Right ventricle myocardium inferior (tissue), 1 donor: ENCODE measurements around the gene AMPD3. TPM values are rescaled to one million over a fixed set of nuclear protein-coding genes. Genes with fewer than 3 reads are reported as not detected.
A peak's percentile ranks its signal among the peaks of the same experiment; 100 is the strongest.

Experiments
- ATAC-seq: fragments of 200-7000 bp; cut with Tn5 transposase; one replicate; pipeline ENCODE4 v1.9.1; 2020; ENCODE audit warnings: mild to moderate bottlenecking, moderate library complexity
- DNase-seq: peaks from one replicate; pipeline ENCODE4 v3.0.0; 2021; ENCODE audit errors: missing footprints
- intact Hi-C: fragments of 100-400 bp; cut with DNase I; formaldehyde crosslinking; loops from one replicate; pipeline ENCODE4 v1.11.0; 2022
- total RNA-seq: library from RNA; stranded (reverse); fragmentation: NEBNext Ultra II Directional; extraction: Animal tissue kit (Norgen Biotek cat#: 25700); gene quantifications from one replicate; pipeline ENCODE4 v1.2.1, GENCODE V29; 2021
- donor health status: DM: no; HTN: yes; CAD: no; lungs with severe emphysema.

AMPD3 gene
- total RNA-seq, 1 donor from 2014 or later = 3.5 TPM

GRCh38 chr11:10515418-10515817 lies 60.4 kb downstream of the AMPD3 start:
- intact Hi-C loops = loop anchor here (2.0 to 10.0 kb wide), 3 partner anchors 111 to 219 kb away; no protein-coding TSS in a partner anchor
- ATAC-seq (no peak), DNase-seq (no peak)

- DNase-seq = no peak
- ATAC-seq = no peak
- intact Hi-C loops = loop anchor here (10.0 kb wide), 2 partner anchors 113 to 137 kb away; no protein-coding TSS in a partner anchor
Measured at GRCh38 chr11:10518123-10518522, 63.1 kb downstream of the AMPD3 start.

- intact Hi-C loops = loop anchor here (10.0 kb wide), 2 partner anchors 114 to 136 kb away; no protein-coding TSS in a partner anchor
- no peak for ATAC-seq
- no peak for DNase-seq
Measured at GRCh38 chr11:10518891-10519290, 63.8 kb downstream of the AMPD3 start.

GRCh38 chr11:10519630-10520029 lies 64.6 kb downstream of the AMPD3 start:
- intact Hi-C loops = loop anchor here (10.0 kb wide), 2 partner anchors 115 to 135 kb away; no protein-coding TSS in a partner anchor
- DNase-seq (no peak), ATAC-seq (no peak)

GRCh38 chr11:10520562-10520961 lies 65.5 kb downstream of the AMPD3 start:
- no peak for DNase-seq
- no peak for ATAC-seq
- intact Hi-C loops = no loop called here

GRCh38 chr11:10522276-10522675 lies 67.2 kb downstream of the AMPD3 start:
- ATAC-seq = no peak
- no peak for DNase-seq
- intact Hi-C loops = no loop called here

- no peak for ATAC-seq
- DNase-seq = no peak
- intact Hi-C loops = no loop called here
Measured at GRCh38 chr11:10522921-10523320, 67.9 kb downstream of the AMPD3 start.

GRCh38 chr11:10524471-10524870 lies 69.4 kb downstream of the AMPD3 start:
- ATAC-seq (no peak), DNase-seq (no peak)
- intact Hi-C loops = no loop called here

- ATAC-seq = no peak
Measured at GRCh38 chr11:10526974-10527918, 72.2 kb downstream of the AMPD3 start.

GRCh38 chr11:10528121-10528520 lies 73.1 kb downstream of the AMPD3 start:
- intact Hi-C loops = no loop called here
- DNase-seq (no peak), ATAC-seq (no peak)

More at GRCh38 chr11:10526974-10527918, 72.2 kb downstream of the AMPD3 start:
- no peak for DNase-seq
- intact Hi-C loops = no loop called here

GRCh38 chr11:10529279-10529678 lies 74.2 kb downstream of the AMPD3 start:
- intact Hi-C loops = no loop called here
- DNase-seq = no peak
- no peak for ATAC-seq

- ATAC-seq (no peak), DNase-seq (no peak)
- intact Hi-C loops = no loop called here
Measured at GRCh38 chr11:10532526-10532925, 77.5 kb downstream of the AMPD3 start.

GRCh38 chr11:10533323-10533722 lies 78.3 kb downstream of the AMPD3 start:
- DNase-seq = no peak

GRCh38 chr11:10534316-10534715 lies 79.3 kb downstream of the AMPD3 start:
- intact Hi-C loops = no loop called here
- DNase-seq (no peak), ATAC-seq (no peak)

More at GRCh38 chr11:10533323-10533722, 78.3 kb downstream of the AMPD3 start:
- intact Hi-C loops = no loop called here
- no peak for ATAC-seq

- ATAC-seq (no peak), DNase-seq (no peak)
- intact Hi-C loops = no loop called here
Measured at GRCh38 chr11:10537600-10537999, 82.5 kb downstream of the AMPD3 start.

- no peak for ATAC-seq
- intact Hi-C loops = no loop called here
- no peak for DNase-seq
Measured at GRCh38 chr11:10538924-10539323, 83.9 kb downstream of the AMPD3 start.

- DNase-seq = no peak
- intact Hi-C loops = no loop called here
- no peak for ATAC-seq
Measured at GRCh38 chr11:10539339-10539738, 84.3 kb downstream of the AMPD3 start.

GRCh38 chr11:10540546-10540914 lies 85.5 kb downstream of the AMPD3 start:
- ATAC-seq = peak; percentile 47
- DNase-seq = no peak
- intact Hi-C loops = no loop called here

- DNase-seq (peak; percentile 98), ATAC-seq (peak; percentile 100)
- intact Hi-C loops = loop anchor here (1.0 kb wide), 1 partner anchor 194 kb away; no protein-coding TSS in a partner anchor
Measured at GRCh38 chr11:10540915-10541560, 86.0 kb downstream of the AMPD3 start, which contains the start of gene RNF141. RNF141 (minus strand) TSS chr11:10541187; CDS start chr11:10534158, 7,029 bp downstream.

- no peak for ATAC-seq
- DNase-seq = no peak
- intact Hi-C loops = loop anchor here (1.0 kb wide), 1 partner anchor 194 kb away; no protein-coding TSS in a partner anchor
Measured at GRCh38 chr11:10541561-10541930, 86.5 kb downstream of the AMPD3 start.
